ENCODE measurements around the gene TRIM67.

- TF ChIP-seq POLR2A (IDR thresholded peaks at IDR 0.05; ENCODE audit: low read depth, low read length), result no peak
- no peak for TF ChIP-seq TAF1 (IDR thresholded peaks at IDR 0.05; ENCODE audit: borderline replicate concordance, low read depth, low read length)
Observed at GRCh38 chr1:231180034-231180433, 18.2 kb downstream of the TRIM67 start.
